DMS 273 treated with DMSO at 0.1 percent for 48 hours (cell line): ENCODE results near the gene CAVIN3.

Experiments used
- DNase-seq: peaks from one replicate; lab custom pipeline; 2025; lab: John Stamatoyannopoulos, UW

The CAVIN3 gene, protein sequence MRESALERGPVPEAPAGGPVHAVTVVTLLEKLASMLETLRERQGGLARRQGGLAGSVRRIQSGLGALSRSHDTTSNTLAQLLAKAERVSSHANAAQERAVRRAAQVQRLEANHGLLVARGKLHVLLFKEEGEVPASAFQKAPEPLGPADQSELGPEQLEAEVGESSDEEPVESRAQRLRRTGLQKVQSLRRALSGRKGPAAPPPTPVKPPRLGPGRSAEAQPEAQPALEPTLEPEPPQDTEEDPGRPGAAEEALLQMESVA

DNA sequence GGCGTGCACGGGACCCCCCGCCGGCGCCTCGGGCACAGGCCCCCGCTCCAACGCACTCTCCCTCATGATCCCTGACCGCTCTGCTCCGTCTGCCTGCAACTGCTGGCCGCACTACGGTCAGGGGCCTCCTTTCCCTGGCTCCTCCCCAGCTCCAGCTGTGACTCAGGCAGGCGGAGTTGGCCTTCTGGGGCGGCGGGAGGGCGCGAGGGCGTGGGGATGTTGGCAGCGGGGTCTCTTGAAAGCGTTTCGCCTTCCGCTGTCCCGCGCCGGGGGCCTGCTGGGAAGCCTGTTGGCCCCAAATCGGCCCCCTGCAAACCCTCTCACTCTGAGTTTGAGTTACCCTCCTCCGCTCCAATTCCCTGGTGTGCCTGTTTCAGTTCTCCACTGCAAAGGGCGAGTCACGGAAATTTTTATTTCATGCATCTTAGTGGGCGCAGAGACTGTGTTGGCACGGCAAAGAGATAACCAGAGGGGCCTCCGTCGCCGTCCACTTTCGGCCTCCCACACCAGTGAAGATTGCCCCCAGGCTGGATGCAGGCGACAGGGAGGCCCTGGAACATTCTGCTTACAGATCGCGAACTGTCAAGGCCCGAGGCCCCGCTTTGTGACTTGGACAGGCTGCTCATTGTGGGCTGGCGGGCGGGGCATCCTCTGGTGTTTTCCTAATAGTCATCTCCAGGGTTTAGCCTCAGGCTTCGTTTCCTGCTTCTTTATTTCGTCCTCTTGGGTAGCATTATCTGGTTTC lies at the start of gene CAVIN3:
CAVIN3 (minus strand) TSS at position 91 of the 745 bp plus-strand sequence; CDS start at position 66, 25 bp downstream.
- DNase-seq, result no peak

DNA sequence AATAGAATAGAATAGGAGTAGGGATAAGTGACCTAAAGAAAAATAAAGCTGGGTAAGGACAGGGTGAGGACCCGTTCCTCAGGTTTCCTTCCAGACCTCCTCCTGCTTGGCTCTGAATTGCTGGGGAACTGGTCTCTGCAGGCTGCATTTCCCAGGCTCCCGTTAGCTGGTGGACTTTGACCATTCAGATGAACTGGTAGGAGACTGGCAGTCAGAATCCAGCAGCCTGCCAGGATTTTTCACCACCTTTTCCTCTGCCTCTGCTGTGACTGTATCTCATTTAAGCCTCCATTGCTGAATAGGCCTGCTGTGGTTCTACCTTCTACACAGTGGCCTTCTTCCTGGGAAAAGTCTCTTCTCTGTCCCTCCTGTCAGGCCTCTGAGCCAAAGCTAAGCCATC lies 45.4 kb upstream of the CAVIN3 start:
- no peak for DNase-seq

DNA sequence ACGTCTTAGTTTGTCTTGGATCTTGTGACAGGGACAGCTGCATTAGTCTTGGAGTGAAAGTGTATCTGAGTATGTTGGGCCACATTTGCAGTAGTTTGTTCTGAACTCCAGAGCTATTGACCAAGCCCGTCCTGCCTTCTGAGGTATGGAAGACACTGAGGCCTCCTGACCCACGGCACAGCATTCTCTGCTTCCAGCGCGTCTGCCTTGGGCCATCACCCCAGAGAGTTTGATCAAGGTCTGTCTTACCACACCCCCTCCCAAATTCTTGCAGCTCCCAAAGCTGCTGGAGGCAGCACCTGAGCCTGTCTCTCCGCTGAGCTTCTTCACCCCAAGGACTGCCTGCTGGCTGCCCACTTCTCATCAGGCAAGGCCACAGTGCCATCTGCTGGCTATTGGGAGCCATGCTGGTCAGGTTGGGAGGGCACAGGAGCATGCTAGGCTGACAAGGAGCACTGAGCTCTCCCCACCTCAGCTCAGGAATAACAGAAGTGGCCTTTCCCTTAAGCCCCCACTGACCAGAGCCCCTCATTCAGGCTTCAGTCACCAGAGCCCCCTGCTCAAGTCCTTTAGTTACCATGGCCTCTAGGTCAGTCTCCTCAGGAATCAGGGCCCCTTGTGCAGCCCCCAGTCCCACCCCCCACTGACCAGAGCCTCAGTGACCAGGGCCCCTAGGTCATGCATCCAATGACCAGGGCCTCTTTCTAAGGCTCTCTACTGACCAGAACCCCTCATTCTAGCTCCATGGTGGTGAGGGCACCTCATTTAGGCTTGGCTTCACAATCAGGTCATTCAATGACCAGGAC lies 42.8 kb upstream of the CAVIN3 start:
- no peak for DNase-seq

DNA sequence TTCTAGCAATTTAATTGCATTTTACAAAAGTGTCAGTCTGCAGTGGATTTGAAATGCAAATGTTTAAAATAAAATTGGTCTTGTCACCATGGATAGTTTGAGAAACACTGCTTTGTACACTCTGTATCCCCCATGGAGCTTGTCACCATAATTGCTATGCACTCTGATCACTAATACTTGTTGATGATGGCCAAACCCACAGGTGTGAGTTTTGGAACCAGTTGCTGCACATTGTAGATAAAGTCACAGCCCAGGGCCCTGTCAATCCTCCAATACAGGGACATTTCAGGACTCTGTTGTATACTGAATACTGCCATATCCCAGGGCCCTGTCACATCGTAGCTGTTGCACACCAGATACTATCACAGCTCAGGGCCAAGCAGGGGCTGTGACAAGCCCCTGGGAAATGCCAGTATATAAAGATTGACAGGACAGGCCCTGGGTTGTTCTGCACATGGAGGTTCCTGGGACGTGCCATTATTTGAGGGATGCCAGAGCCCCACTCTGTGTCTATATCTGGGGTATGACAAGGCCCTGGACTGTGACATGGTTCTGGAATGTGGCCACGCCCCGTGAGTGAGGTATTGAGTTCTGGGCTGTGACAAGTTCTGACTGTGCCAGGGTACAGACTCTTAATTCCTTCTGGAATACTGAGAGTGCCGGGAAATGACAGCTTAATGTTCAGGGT lies 42.0 kb upstream of the CAVIN3 start:
- no peak for DNase-seq

DNA sequence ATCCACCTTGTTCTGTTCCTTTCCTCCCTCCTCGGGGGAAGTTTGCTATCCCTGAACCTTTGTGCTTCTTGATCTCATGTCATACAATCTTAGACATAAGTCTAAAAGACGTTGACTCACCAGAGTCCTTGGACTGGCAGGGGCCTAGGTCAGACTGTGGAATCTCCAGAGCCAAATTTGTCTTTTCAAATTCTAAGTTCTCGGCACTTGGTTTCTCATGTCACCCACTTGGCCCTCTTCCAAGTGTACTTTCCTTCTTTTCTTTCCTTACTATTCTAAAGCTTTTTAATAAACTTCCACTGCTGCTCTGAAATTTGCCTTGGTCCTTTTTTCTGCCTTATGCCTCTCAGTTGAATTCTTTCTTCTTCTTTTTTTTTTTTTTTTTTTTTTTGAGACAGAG lies 39.9 kb upstream of the CAVIN3 start:
- no peak for DNase-seq

DNA sequence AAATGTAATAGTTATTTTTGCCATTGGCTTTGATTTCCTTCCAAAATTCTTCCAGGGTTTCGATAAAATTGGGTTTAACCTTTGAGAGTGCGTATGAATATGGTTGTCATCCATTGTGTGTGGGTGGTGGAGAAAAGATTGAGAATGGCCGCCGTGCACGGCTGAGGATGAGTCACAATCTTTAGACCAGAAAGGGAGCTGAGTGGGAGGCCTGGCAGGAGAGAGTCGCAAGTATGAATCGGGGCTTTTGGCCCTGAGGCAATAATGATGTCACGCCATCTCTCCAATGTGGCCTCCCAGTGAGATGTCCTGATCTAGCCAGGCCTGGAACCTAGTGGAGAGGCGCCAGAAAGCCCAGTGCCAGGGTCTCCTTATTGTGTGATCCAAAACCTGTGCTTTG lies 36.9 kb upstream of the CAVIN3 start:
- DNase-seq, result no peak

DNA sequence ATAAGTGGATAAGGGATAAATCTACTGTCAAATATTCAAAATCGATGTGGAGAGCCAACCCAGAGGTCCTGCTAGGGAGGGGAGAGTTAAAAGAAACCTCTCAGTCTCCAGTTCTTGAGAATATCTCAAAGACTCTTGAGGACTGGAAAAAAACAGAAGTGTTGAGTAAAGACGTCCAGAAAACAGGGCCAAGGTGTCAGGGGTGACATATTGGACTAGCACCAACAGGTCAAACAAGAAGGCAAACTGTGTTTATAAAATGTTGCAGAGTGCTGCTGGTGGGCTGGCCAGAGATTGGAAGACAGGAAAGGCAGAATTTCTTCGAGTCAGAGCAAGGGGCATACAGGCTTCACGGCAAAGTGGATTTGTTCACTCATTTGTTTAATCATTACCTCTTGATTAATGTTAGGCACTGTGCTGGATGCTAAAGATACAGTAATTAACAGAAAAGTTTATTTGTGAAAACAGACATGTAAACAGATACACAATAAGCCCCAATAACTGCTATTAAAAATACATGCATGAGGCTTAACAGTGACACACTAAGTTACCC lies 36.3 kb upstream of the CAVIN3 start:
- no peak for DNase-seq

DNA sequence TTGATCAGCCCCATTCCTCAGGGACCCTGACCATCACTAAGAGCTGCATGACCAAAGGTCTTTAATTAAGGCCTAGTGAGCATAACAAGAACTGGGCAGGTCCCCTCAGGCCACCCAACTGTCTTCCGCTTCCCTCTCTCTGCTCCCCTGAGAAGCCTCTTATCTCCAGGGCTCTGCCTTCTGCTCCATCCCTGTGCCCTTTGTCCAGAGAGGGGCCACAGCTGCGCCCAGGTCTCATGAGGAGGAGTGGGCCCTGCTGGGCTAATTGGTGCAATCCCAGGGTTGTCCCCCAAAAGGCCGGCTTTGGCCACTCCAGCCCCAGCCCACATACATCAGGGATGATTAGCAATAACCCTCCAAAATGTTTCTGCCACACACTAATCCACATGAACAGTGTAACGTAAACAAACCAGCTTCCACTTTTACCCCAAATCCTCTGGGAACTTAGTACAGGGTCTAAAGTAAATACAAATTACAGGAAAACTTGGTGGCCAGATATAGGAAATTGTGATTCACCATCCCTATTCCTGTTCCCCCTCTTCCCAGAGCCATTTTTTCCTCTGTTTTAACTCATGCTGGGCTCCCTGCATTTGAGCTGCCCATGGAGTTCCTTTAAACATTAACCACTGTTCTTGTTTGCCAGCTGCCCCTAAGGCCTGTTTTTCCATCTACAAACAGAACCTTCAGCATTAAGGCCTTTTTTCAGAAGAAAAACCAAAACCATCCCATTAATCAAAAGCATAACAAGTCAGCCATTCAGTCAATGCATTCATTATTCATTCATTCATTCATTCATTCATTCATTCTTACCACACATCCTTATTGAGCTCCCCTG lies 34.6 kb upstream of the CAVIN3 start:
- no peak for DNase-seq

DNA sequence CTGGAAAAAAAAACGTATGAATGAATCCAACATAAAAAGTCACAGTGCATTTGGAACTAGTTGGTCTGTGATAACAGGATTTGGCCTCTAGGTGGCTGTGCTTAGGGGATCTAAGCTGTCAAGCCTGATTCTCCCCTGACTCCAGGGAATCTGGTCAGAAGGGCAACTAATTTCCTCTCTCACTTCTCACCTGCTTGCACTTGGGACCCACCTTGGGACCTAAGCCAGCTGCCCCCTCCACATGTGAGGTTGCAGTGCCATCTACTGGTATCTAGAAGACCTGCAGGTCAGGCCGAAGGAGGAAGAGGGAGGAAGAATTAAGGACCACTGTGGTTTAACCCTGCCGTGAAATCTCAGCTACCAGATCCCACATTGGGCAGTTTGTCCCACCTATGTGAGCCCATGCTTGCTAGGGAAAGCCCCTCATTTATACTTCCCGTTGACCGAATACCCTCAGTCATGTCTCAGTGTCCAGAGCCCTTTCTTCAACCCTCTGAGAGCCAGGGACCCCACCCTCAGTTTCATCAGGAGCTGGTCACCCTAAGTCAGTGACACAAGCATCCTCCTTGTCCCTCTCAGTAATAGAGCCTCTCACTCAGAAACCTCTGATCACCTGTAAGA lies 33.2 kb upstream of the CAVIN3 start:
- DNase-seq, result no peak

DNA sequence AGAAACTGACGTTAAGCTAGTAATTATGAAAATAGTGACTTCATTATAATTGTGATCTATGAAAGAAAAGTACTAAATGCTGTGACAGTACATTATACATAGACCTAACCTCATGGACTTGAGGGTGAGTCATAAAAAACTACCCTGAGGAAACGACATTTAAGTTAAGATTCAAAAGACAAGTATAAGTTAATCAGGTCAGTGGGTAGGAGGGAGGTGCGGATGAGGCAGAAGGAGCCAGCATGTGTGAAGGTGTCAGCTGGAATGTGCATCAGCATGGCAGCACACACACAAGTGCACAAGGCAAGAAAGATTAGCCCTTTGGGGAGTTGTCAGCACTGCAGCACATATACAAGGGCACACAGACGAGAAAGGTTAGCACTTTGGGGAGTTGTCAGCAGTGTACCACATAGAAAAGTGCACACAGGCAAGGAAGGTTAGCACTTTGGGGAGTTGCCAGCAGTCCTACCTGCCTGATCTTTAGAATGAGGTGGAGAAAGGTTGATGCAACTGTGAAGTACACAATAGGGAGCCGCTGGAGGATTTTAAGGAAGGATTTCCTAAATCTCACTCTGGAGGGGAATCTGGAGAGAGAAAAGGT lies 31.6 kb upstream of the CAVIN3 start:
- DNase-seq, result no peak

DNA sequence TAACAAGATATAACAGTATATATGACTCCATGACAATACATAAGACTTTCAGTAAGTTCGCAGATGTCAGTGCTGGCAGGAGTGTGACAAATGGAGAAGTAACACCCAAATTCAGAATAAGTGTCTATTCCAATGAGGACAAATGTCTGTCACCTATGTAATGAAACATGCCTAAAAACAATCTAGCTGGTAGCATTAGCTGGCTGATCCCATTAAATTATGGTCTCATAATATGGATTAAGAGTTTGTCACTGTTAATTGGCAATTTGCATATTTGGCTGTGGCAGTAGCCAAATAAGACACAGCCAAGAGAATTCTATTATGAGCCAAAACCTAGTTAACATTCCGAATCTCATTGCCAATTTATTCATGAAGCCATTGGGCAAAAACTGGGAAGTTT lies 30.2 kb upstream of the CAVIN3 start:
- DNase-seq, result no peak

DNA sequence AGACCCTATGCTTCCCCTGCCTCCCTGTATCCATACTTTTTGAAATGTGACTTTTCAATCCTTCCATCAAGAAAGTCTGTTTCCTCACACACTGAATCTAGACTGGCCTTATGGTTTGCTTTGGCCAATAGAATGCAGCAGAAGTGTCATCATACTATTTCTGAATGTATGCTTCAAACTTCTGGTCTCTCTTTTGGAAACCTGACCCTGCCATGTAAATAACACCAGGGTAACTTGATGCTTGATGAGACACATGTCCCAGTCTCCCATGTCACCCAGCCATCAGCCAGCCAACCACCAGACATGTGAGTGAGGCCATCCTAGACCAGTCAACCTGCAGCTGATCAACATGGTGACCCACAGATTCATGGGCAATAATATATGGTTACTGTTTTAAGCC lies 29.7 kb upstream of the CAVIN3 start:
- no peak for DNase-seq

DNA sequence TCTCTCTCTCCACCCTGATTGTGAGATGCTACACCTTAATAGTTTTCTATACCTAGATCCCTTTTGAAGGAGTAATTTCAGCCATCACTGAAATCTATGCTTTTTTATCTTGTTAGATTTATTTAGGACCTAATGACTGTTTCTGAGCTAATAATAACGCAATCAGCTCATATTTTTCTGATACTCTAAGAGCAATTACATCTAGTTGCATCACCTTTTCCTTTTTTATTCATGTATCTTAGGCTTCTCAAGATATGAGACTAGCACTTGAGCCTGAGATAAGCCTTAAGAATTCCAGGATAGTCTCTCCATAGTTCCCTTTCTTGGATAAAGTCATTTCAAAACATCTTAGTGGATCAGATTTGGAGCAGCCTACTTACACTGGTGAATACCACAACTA lies 25.1 kb upstream of the CAVIN3 start:
- no peak for DNase-seq

DNA sequence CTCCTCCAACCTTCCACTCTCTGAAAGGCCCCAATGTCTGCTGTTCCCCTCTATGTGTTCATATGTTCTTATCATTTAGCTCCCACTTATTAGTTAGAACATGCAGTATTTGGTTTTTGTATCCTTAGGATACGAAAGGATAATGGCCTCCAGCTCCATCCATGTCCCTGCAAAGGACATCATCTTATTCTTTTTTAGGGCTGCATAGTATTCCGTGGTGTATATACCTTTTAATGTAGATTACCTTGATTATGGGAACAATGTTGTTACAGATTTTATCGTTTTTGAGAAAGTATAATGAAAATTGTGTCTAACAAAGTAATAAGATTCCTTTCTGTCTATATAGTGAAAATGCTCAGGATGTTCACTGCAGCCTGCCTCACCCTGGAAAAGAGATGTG lies 16.0 kb upstream of the CAVIN3 start:
- no peak for DNase-seq

DNA sequence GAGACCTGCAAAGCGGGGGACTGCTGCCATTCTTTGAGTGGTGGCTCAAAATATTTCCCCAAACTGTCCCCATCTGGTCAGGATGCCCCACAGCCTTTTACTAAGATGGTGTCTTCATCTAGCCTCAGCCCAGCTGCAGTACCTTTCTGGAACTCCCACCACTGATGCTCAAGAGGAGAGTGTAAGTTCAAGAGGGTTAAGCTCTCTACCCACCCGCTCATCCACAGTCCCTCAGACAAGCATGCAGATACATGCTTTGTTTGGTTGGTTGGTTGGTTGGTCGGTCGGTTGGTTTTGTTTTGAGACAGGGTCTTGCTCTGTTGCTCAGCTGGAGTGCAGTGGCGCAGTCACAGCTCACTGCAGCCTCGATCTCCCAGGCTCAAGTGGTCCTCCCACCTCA lies 14.5 kb upstream of the CAVIN3 start:
- DNase-seq, result no peak

DNA sequence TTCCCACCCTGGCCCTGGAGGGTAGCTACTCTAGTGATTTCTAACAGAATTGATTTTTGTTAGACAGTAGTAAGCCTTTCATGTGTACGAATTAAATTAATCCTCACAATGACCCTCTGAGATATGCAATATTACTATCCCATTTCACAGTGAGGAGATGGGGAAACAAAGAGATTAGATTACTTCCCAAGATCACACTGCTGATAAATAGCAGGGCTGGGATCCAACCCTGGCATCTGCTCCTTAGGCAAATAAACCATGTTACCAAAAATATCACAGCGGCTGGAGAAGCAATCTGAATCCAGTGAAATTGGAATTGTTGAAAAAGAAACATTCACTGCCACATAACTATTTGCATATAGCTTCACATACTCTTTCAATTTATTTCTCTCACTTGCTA lies 12.8 kb upstream of the CAVIN3 start:
- DNase-seq, result no peak

DNA sequence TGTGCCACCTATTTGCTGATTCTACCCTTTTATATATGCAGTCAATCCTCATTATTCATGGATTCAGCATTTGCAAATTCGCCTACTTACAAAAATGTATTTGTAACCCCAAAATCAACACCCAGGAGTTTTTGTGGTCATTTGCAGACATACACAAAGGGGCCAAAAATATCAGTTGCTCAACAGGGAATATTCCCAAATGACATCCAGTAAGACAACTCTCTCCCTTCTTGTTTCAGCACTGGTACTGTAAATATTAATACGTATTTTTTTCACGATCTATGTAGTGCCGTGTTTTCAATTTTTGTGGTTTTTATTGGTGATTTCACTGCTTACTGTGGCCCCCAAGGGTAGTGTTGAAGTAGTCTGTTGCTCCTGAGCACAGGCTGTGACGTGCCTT lies 11.8 kb upstream of the CAVIN3 start:
- DNase-seq, result no peak

DNA sequence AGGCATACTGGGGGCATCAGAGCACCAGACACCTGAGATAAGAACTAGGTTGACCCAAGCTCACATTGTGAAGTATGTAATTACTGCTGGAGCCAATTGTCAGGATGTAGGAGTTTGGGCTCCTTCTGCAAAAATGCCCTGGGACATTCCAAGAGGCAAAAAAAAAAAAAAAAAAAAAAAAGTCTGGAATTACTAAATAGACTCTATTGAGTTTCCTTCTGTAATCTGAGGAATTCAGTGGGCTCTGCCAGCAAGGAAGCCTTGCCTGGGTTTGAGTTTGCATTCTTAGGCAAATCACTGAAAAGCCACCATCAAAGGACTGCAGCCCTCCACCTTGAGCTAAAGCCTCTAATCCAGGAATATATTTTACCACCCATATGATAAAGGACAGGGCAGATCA lies 8.0 kb upstream of the CAVIN3 start:
- DNase-seq, result no peak

DNA sequence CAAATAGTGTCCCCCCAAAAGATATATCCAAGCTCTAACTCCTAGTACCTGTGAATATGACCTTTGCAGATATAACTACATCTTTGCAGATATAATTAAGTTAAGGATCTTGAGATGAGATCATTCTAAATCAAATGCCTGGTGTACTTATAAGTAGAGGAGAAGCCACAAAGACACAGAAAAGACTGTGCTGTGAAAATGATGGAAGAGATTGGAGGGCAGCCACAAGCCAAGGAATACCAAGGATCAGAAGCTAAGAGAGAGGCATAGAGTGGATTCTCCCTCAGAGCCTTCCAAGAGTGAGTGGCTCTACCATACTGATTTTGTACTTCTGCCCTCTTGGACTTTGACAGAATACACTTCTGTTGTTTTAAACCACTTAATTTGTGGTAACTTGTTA lies 7.5 kb upstream of the CAVIN3 start:
- DNase-seq, result no peak

DNA sequence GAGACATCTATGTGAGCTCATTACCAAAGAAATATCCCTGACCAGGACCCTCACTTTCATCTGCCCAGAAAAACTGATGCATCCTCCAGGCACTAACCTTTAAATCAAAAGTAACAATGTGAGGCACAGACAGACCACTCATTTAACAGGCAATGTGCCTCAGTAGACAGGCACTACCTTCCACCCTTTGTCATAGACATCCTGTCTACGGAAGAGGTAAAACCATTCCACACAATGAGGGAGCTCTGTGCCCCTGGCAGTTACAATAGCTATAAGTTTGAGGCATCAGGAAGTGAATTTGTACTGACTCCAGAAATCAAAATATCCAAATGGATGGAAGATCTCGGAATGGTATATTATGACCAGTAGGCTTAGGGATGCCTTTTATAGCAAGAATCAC lies 6.7 kb upstream of the CAVIN3 start:
- no peak for DNase-seq
